ENCODE results near the gene TSC2. TPM values are rescaled to one million over a fixed set of nuclear protein-coding genes. Genes with fewer than 3 reads are reported as not detected.

TSC2 gene
- total and polyA plus RNA-seq, 2 of the 13 experiments (the other 11 are each of a cell fraction or from before 2014, with no cell fraction given) = 19.6 to 40.4 TPM

- ATAC-seq = no peak; the same call in 1 of the 3 replicates
- H3K9ac ChIP-seq (ENCODE audit: insufficient read depth, low read depth, low read length) = no peak overlapping the region
- no peak overlapping the region for H2AFZ ChIP-seq (ENCODE audit: low read length)
- in situ Hi-C loops (cut with HindIII; ENCODE audit: extremely low pct_ligation_motif_present, low pct_unique_long_range_greater_than_20kb) = no loop called here
- peak; percentile 37 for TF ChIP-seq AGO2 (optimal IDR thresholded peaks at IDR 0.05; ENCODE audit: low read depth, low read length)
- TF ChIP-seq ZNF335 (CRISPR knock-in tag; IDR thresholded peaks at IDR 0.05) = no peak
- no peak for TF ChIP-seq GLI4 (CRISPR knock-in tag; IDR thresholded peaks at IDR 0.05; ENCODE audit: borderline replicate concordance)
- no peak for TF ChIP-seq E2F5 (CRISPR knock-in tag; conservative IDR thresholded peaks at IDR 0.05)
- TF ChIP-seq ZFP90 (CRISPR knock-in tag; IDR thresholded peaks at IDR 0.05; ENCODE audit: borderline replicate concordance) = no peak
- no peak for TF ChIP-seq STAG1 (CRISPR knock-in tag; IDR thresholded peaks at IDR 0.05)
- TF ChIP-seq ZKSCAN8 (CRISPR knock-in tag; IDR thresholded peaks at IDR 0.05; ENCODE audit: borderline replicate concordance) = no peak
- TF ChIP-seq NCOR1 (IDR thresholded peaks at IDR 0.05; ENCODE audit: borderline replicate concordance, low read length) = no peak
- no TSS peak for BruUV-seq (replicated peaks)
- H3K27ac ChIP-seq (ENCODE audit: extremely low read length, insufficient read depth, low read length) = no peak overlapping the region
- ChIA-PET POLR2A (no interaction called here), CTCF (ENCODE audit: low intra/inter-chr PET ratio, low total read pairs) (no interaction called here)
- no peak for FAIRE-seq
- no peaks in the 10 kb centered on the region for H3K9me3 ChIP-seq (ENCODE audit: low read length)
- H3K79me2 ChIP-seq (ENCODE audit: insufficient read depth, low read length) = no peaks in the 10 kb centered on the region
- no peaks in the 10 kb centered on the region for H3K4me1 ChIP-seq (ENCODE audit: insufficient read depth, low read length)
- peaks cover 13 to 16% of the 10 kb centered on the region in 2 experiments for H3K36me3 ChIP-seq (replicated peaks in 1 of 2; ENCODE audit: control insufficient read depth in 1 of 2, insufficient read depth in 2 of 2, low read length in 2 of 2)
- no peak overlapping the region for H3K4me2 ChIP-seq (ENCODE audit: low read depth, low read length)
- H4K20me1 ChIP-seq (ENCODE audit: insufficient read depth, low read length) = no peaks in the 10 kb centered on the region
- DNase-seq (ENCODE audit: low spot score) = no peak
- intact Hi-C loops (cut with micrococcal nuclease; ENCODE audit: unreplicated experiment) = no loop called here
- H3K27me3 ChIP-seq (ENCODE audit: control insufficient read depth in 1 of 2, insufficient read depth in 2 of 2, low read length in 2 of 2) = no peaks in the 10 kb centered on the region
- 100% methylated on average over 8 of the region's 28 CpGs for WGBS (ENCODE audit: low lambda C conversion rate)
- H3K4me3 ChIP-seq (replicated peaks in 1 of 3; ENCODE audit: insufficient read depth in 1 of 3, low read depth in 2 of 3, low read length in 3 of 3) = no peak overlapping the region
Measured at GRCh38 chr16:2062801-2063200, 15.0 kb downstream of the TSC2 start.

GRCh38 chr16:2063861-2064260 lies 16.1 kb downstream of the TSC2 start:
- no peak overlapping the region for H2AFZ ChIP-seq (ENCODE audit: low read length)
- ChIA-PET POLR2A (no interaction called here), CTCF (ENCODE audit: low intra/inter-chr PET ratio, low total read pairs) (no interaction called here)
- no peak overlapping the region for H3K4me3 ChIP-seq (replicated peaks in 1 of 3; ENCODE audit: insufficient read depth in 1 of 3, low read depth in 2 of 3, low read length in 3 of 3)
- peaks cover 16 to 21% of the 10 kb centered on the region in 2 experiments for H3K36me3 ChIP-seq (replicated peaks in 1 of 2; ENCODE audit: control insufficient read depth in 1 of 2, insufficient read depth in 2 of 2, low read length in 2 of 2)
- TF ChIP-seq CSRNP2 (CRISPR knock-in tag; conservative IDR thresholded peaks at IDR 0.05; ENCODE audit: low read depth) (no peak), ARNT2 (CRISPR knock-in tag; IDR thresholded peaks at IDR 0.05; ENCODE audit: low read depth) (no peak), HNRNPLL (IDR thresholded peaks at IDR 0.05; ENCODE audit: low read depth, low read length, poor library complexity, severe bottlenecking) (peak; percentile 35), ZNF564 (CRISPR knock-in tag; IDR thresholded peaks at IDR 0.05) (no peak), AGO2 (optimal IDR thresholded peaks at IDR 0.05; ENCODE audit: low read depth, low read length) (peak; percentile 23), ZNF570 (CRISPR knock-in tag; IDR thresholded peaks at IDR 0.05; ENCODE audit: borderline replicate concordance) (no peak)
- intact Hi-C loops (cut with micrococcal nuclease; ENCODE audit: unreplicated experiment) = no loop called here
- H3K9me3 ChIP-seq (ENCODE audit: low read length) = no peaks in the 10 kb centered on the region
- H4K20me1 ChIP-seq (ENCODE audit: insufficient read depth, low read length) = no peaks in the 10 kb centered on the region
- no peak overlapping the region for H3K4me2 ChIP-seq (ENCODE audit: low read depth, low read length)
- WGBS (ENCODE audit: low lambda C conversion rate) = 97% methylated on average over 22 of the region's 25 CpGs
- ATAC-seq (no peak), FAIRE-seq (no peak), DNase-seq (ENCODE audit: low spot score) (no peak)
- BruUV-seq (replicated peaks) = no TSS peak
- in situ Hi-C loops (cut with HindIII; ENCODE audit: extremely low pct_ligation_motif_present, low pct_unique_long_range_greater_than_20kb) = no loop called here
- no peaks in the 10 kb centered on the region for H3K4me1 ChIP-seq (ENCODE audit: insufficient read depth, low read length)
- no peak overlapping the region for H3K9ac ChIP-seq (ENCODE audit: insufficient read depth, low read depth, low read length)
- H3K79me2 ChIP-seq (ENCODE audit: insufficient read depth, low read length) = no peaks in the 10 kb centered on the region
- H3K27ac ChIP-seq (ENCODE audit: extremely low read length, insufficient read depth, low read length) = no peak overlapping the region
- H3K27me3 ChIP-seq (ENCODE audit: control insufficient read depth in 1 of 2, insufficient read depth in 2 of 2, low read length in 2 of 2) = no peaks in the 10 kb centered on the region
